CD14-positive monocyte (primary cell): ENCODE measurements around the gene NRXN3. TPM values are rescaled to one million over a fixed set of nuclear protein-coding genes. Genes with fewer than 3 reads are reported as not detected.
"Not testable (repeated sequence)": the region's sequence is repeated elsewhere in the genome, so short reads cannot be mapped to it uniquely, and the experiment has no call there.

Source experiments
- DNase-seq, 3 donors: peaks; one replicate each; pipeline ENCODE4 v3.0.0-alpha.2; 2011 to 2022
- H2AFZ ChIP-seq: 2 replicates; pipeline ENCODE4 v1.6.0; 2012; ENCODE audit warnings: mild to moderate bottlenecking, low read depth, low read length, inconsistent platforms; ENCODE audit not compliant: insufficient read depth, poor library complexity, severe bottlenecking
- H3K27ac ChIP-seq, 2 donors: 1 replicate in 1 of 2; 2 replicates in 1 of 2; pipeline ENCODE4 v1.5.1; 2012 to 2013; ENCODE audit warnings: low read length in 2 of 2, control low read depth in 1 of 2, inconsistent platforms in 1 of 2, low read depth in 1 of 2, mild to moderate bottlenecking in 1 of 2
- H3K27me3 ChIP-seq, 2 donors: one replicate each; pipeline versions ENCODE4 v1.6.0 to v1.6.1; 2011 to 2013; ENCODE audit warnings: low read length in 2 of 2; ENCODE audit not compliant: control insufficient read depth in 2 of 2, insufficient read depth in 2 of 2
- H3K36me3 ChIP-seq, 2 donors: replicated peaks in 1 of 2; 1 replicate in 1 of 2; 2 replicates in 1 of 2; pipeline versions ENCODE4 v1.5.1 to v1.6.1; 2012 to 2013; ENCODE audit warnings: low read length in 2 of 2, control low read depth in 1 of 2, inconsistent platforms in 1 of 2, mild to moderate bottlenecking in 1 of 2; ENCODE audit not compliant: insufficient read depth in 2 of 2, control insufficient read depth in 1 of 2
- H3K4me1 ChIP-seq, 2 donors: 1 replicate in 1 of 2; 2 replicates in 1 of 2; pipeline versions ENCODE4 v1.5.1 to v1.6.1; 2012 to 2013; ENCODE audit warnings: low read length in 2 of 2, control low read depth in 1 of 2, inconsistent platforms in 1 of 2, mild to moderate bottlenecking in 1 of 2, moderate library complexity in 1 of 2; ENCODE audit not compliant: insufficient read depth in 2 of 2, control insufficient read depth in 1 of 2
- H3K4me2 ChIP-seq: replicated peaks from 2 replicates; pipeline ENCODE3; 2012; ENCODE audit warnings: low read length, moderate library complexity, mild to moderate bottlenecking; ENCODE audit not compliant: poor library complexity, severe bottlenecking; ENCODE audit errors: extremely low read depth
- H3K4me3 ChIP-seq, 3 experiments: fragments of 200-600 bp in 1 of 3; sonication (generic) in 1 of 3; replicated peaks in 1 of 3; 1 replicate in 2 of 3; 2 replicates in 1 of 3; pipeline ENCODE4 v1.5.1; 2011 to 2013; ENCODE audit warnings: low read length in 3 of 3, mild to moderate bottlenecking in 3 of 3, control low read depth in 2 of 3, low read depth in 2 of 3, inconsistent platforms in 1 of 3, moderate library complexity in 1 of 3
- H3K79me2 ChIP-seq: 2 replicates; pipeline ENCODE4 v1.6.0; 2012; ENCODE audit warnings: mild to moderate bottlenecking, control low read depth, inconsistent platforms, low read length, moderate library complexity; ENCODE audit not compliant: insufficient read depth
- H3K9ac ChIP-seq: 2 replicates; pipeline ENCODE4 v1.6.0; 2017; ENCODE audit warnings: low read length, mild to moderate bottlenecking; ENCODE audit not compliant: insufficient read depth, poor library complexity, severe bottlenecking
- H3K9me3 ChIP-seq, 2 donors: replicated peaks in 1 of 2; 1 replicate in 1 of 2; 2 replicates in 1 of 2; pipeline versions ENCODE4 v1.5.1 to v1.6.1; 2012 to 2013; ENCODE audit warnings: low read length in 2 of 2, control low read depth in 1 of 2; ENCODE audit not compliant: control insufficient read depth in 1 of 2, insufficient read depth in 1 of 2
- H4K20me1 ChIP-seq: 2 replicates; pipeline ENCODE4 v1.6.0; 2012; ENCODE audit warnings: mild to moderate bottlenecking, low read length, control low read depth, moderate library complexity; ENCODE audit not compliant: insufficient read depth
- H3K27ac Mint-ChIP-seq, 7 donors: one replicate each; pipeline ENCODE4 v1.8.0; 2020; ENCODE audit warnings: mild to moderate bottlenecking in 7 of 7, mixed read lengths in 7 of 7, moderate library complexity in 6 of 7, inconsistent platforms in 2 of 7
- H3K27me3 Mint-ChIP-seq, 3 donors: one replicate each; pipeline ENCODE4 v1.8.0; 2021 to 2022; ENCODE audit warnings: low read depth in 3 of 3, mild to moderate bottlenecking in 3 of 3, mixed read lengths in 3 of 3, moderate library complexity in 3 of 3, inconsistent platforms in 1 of 3
- H3K36me3 Mint-ChIP-seq, 2 donors: one replicate each; pipeline ENCODE4 v1.8.0; 2020; ENCODE audit warnings: mixed read lengths in 2 of 2, inconsistent platforms in 1 of 2, mild to moderate bottlenecking in 1 of 2
- H3K4me1 Mint-ChIP-seq: one replicate; pipeline ENCODE4 v1.8.0; 2020; ENCODE audit warnings: mild to moderate bottlenecking, mixed read lengths
- H3K4me3 Mint-ChIP-seq, 2 donors: one replicate each; pipeline ENCODE4 v1.8.0; 2020; ENCODE audit warnings: mild to moderate bottlenecking in 2 of 2, mixed read lengths in 2 of 2, moderate library complexity in 1 of 2
- H3K9me3 Mint-ChIP-seq, 7 donors: one replicate each; pipeline ENCODE4 v1.8.0; 2020 to 2022; ENCODE audit warnings: mixed read lengths in 7 of 7, mild to moderate bottlenecking in 6 of 7, moderate library complexity in 6 of 7, inconsistent platforms in 2 of 7
- WGBS: methylation state at CpG from one replicate; pipeline ENCODE4 v1.1.5; 2013; ENCODE audit warnings: missing lambda C conversion rate; ENCODE audit not compliant: insufficient coverage; 5-methylcytosine and 5-hydroxymethylcytosine counted together
- intact Hi-C, 2 donors: fragments of 100-400 bp; cut with micrococcal nuclease; formaldehyde crosslinking; loops; one replicate each; pipeline versions ENCODE4 v1.15.0 to v1.15.1; 2023
- polyA plus RNA-seq, 3 donors: library from polyadenylated mRNA; depleted of rRNA in 1 of 3; unstranded in 2 of 3; stranded (reverse) in 1 of 3; fragments of 300-500 nt in 2 of 3; fragments of >200 nt in 1 of 3; fragmentation: Illumina TruSeq in 2 of 3; gene quantifications; 1 replicate in 2 of 3; 2 replicates in 1 of 3; pipeline ENCODE4 v1.2.3, GENCODE V29; 2012 to 2021
- TF ChIP-seq, protein P1 (sequence below): fragments of 200-600 bp; IDR thresholded peaks from one replicate; pipeline ENCODE4 v1.8.0; 2022; ENCODE audit warnings: antibody characterized with exemption, mild to moderate bottlenecking

The NRXN3 gene
- polyA plus RNA-seq, 3 donors = not detected

- H3K36me3 ChIP-seq = no peaks in the 10 kb centered on the region
- H4K20me1 ChIP-seq = no peaks in the 10 kb centered on the region
- H3K4me3 Mint-ChIP-seq = no peak overlapping the region
- H3K36me3 Mint-ChIP-seq = no peaks in the 10 kb centered on the region
- no peak for DNase-seq
- H3K27me3 Mint-ChIP-seq = peaks cover 0 to 6% (median 0%) of the 10 kb centered on the region in 3 donors
- H3K4me1 Mint-ChIP-seq = peaks cover 9% of the 10 kb centered on the region
- H3K27me3 ChIP-seq = no peaks in the 10 kb centered on the region
- H3K9me3 ChIP-seq = no peaks in the 10 kb centered on the region
- H3K27ac ChIP-seq = no peak overlapping the region
- intact Hi-C loops = loop anchor here in 1 of 2 donors (10.0 kb wide), 2 partner anchors 123 to 703 kb away; no protein-coding TSS in a partner anchor
- H3K4me3 ChIP-seq = no peak overlapping the region
- no peak overlapping the region for H3K4me2 ChIP-seq
- no peak overlapping the region for H2AFZ ChIP-seq
- H3K9ac ChIP-seq = no peak overlapping the region
- H3K9me3 Mint-ChIP-seq = peaks cover 0 to 3% (median 0%) of the 10 kb centered on the region in 7 donors
- H3K4me1 ChIP-seq = no peaks in the 10 kb centered on the region
- no peak overlapping the region for H3K27ac Mint-ChIP-seq
- TF ChIP-seq, protein P1, sequence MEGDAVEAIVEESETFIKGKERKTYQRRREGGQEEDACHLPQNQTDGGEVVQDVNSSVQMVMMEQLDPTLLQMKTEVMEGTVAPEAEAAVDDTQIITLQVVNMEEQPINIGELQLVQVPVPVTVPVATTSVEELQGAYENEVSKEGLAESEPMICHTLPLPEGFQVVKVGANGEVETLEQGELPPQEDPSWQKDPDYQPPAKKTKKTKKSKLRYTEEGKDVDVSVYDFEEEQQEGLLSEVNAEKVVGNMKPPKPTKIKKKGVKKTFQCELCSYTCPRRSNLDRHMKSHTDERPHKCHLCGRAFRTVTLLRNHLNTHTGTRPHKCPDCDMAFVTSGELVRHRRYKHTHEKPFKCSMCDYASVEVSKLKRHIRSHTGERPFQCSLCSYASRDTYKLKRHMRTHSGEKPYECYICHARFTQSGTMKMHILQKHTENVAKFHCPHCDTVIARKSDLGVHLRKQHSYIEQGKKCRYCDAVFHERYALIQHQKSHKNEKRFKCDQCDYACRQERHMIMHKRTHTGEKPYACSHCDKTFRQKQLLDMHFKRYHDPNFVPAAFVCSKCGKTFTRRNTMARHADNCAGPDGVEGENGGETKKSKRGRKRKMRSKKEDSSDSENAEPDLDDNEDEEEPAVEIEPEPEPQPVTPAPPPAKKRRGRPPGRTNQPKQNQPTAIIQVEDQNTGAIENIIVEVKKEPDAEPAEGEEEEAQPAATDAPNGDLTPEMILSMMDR = no peak
- 54% methylated on average over 2 of the region's 4 CpGs for WGBS
- no peaks in the 10 kb centered on the region for H3K79me2 ChIP-seq
Measured at GRCh38 chr14:78567343-78567742, 397.2 kb downstream of the NRXN3 start.

DNA sequence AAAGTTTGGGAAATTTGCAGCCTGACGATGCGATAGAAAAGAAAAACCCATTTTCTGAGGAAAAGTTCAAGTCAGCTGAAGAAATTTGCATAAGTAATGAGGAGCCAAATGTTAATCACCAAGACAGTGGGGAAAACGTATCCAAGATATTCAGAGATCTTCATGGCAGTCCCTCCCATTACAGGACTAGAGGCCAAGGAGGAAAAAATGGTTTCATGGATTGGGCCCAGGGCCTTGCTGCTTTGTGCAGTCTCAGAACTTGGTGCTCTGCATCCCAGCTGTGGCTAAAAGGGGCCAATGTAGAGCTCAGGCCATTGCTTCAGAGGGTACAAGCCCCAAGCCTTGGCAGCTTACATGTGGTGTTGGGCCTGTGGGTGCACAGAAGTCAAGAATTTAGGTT, 403.6 kb downstream of the NRXN3 start:
- H3K27me3 ChIP-seq, H4K20me1 ChIP-seq, H3K36me3 ChIP-seq, H3K27ac ChIP-seq, H3K9ac ChIP-seq, H3K27ac Mint-ChIP-seq, H3K79me2 ChIP-seq, H3K27me3 Mint-ChIP-seq, H2AFZ ChIP-seq, H3K4me1 ChIP-seq, H3K4me3 ChIP-seq, H3K36me3 Mint-ChIP-seq, H3K4me2 ChIP-seq, DNase-seq, H3K4me3 Mint-ChIP-seq, intact Hi-C loops, H3K4me1 Mint-ChIP-seq: not testable (repeated sequence)
- peaks cover 7 to 20% (median 15%) of the 10 kb centered on the region in 7 donors for H3K9me3 Mint-ChIP-seq
- peaks cover 12 to 17% of the 10 kb centered on the region in 2 donors for H3K9me3 ChIP-seq
- 100% methylated on average over 2 of the region's 3 CpGs for WGBS
